Endothelial cell of umbilical vein (primary cell): ENCODE data around the gene EOGT. TPM values are rescaled to one million over a fixed set of nuclear protein-coding genes. Genes with fewer than 3 reads are reported as not detected.
A peak's percentile ranks its signal among the peaks of the same experiment; 100 is the strongest.

Experiments used
- BruUV-seq: library from RNA; stranded (reverse); fragments of 400-500 nt; replicated peaks from 2 replicates; lab custom pipeline; 2021; lab: Mats Ljungman, UMichigan
- CTCF ChIA-PET: fragments of 300-600, 350-600 bp; sonication (Branson Sonifier 250); formaldehyde crosslinking; loops from one replicate; lab custom pipeline; 2021; ENCODE audit warnings: antibody characterized with exemption, inconsistent platforms; lab: Charles Lee
- POLR2A ChIA-PET: fragments of 300-600, 350-600 bp; sonication (Branson Sonifier 250); formaldehyde crosslinking; loops from one replicate; lab custom pipeline; 2021; ENCODE audit warnings: antibody characterized with exemption, inconsistent platforms; lab: Charles Lee
- DNase-seq: peaks from one replicate; pipeline ENCODE4 v3.0.0-alpha.2; 2011; ENCODE audit warnings: low read depth, low spot score
- FAIRE-seq: peaks from 2 replicates; lab custom pipeline; 2011; peaks lifted over from hg19 to GRCh38; lab: Jason Lieb, UNC
- H2AFZ ChIP-seq: 2 replicates; pipeline ENCODE4 v1.6.0; 2012; ENCODE audit warnings: low read depth, low read length, control low read depth, inconsistent platforms
- H3K27ac ChIP-seq: 2 replicates; pipeline ENCODE4 v1.5.1; 2011; ENCODE audit warnings: low read depth, mild to moderate bottlenecking, control low read depth, low read length, moderate library complexity; ENCODE audit not compliant: insufficient read depth
- H3K27me3 ChIP-seq, 2 experiments: 2 replicates each; pipeline versions ENCODE4 v1.6.0 to v1.6.1; 2011; ENCODE audit warnings: low read length in 2 of 2, mixed read lengths in 1 of 2; ENCODE audit not compliant: control insufficient read depth in 2 of 2, insufficient read depth in 2 of 2
- H3K36me3 ChIP-seq, 2 experiments: 2 replicates in 1 of 2; 3 replicates in 1 of 2; pipeline ENCODE4 v1.5.1; 2011; ENCODE audit warnings: low read length in 2 of 2, mild to moderate bottlenecking in 1 of 2, moderate library complexity in 1 of 2; ENCODE audit not compliant: control insufficient read depth in 2 of 2, insufficient read depth in 2 of 2; ENCODE audit errors: extremely low read depth in 1 of 2
- H3K4me1 ChIP-seq: 3 replicates; pipeline ENCODE4 v1.5.1; 2011; ENCODE audit warnings: mild to moderate bottlenecking, low read length; ENCODE audit not compliant: control insufficient read depth, insufficient read depth; ENCODE audit errors: extremely low read depth
- H3K4me2 ChIP-seq: 2 replicates; pipeline ENCODE4 v1.6.1; 2011; ENCODE audit warnings: low read length, control low read depth, mixed read lengths; ENCODE audit not compliant: insufficient read depth
- H3K4me3 ChIP-seq, 3 experiments: fragments of 200-600 bp in 1 of 3; sonication (generic), shearing (Covaris generic) in 1 of 3; replicated peaks in 1 of 3; 2 replicates each; pipeline ENCODE4 v1.5.1; 2011 to 2016; ENCODE audit warnings: control low read depth in 3 of 3, low read length in 3 of 3, mild to moderate bottlenecking in 2 of 3, inconsistent platforms in 1 of 3, low read depth in 1 of 3, moderate library complexity in 1 of 3; ENCODE audit not compliant: insufficient read depth in 1 of 3
- H3K79me2 ChIP-seq: 2 replicates; pipeline ENCODE4 v1.6.0; 2012; ENCODE audit warnings: low read length, inconsistent platforms; ENCODE audit not compliant: control insufficient read depth, insufficient read depth
- H3K9ac ChIP-seq: replicated peaks from 2 replicates; pipeline ENCODE3; 2011; ENCODE audit warnings: low read length, control low read depth; ENCODE audit not compliant: insufficient read depth; ENCODE audit errors: extremely low read depth
- H3K9me1 ChIP-seq: replicated peaks from 3 replicates; pipeline ENCODE4 v1.6.0; 2011; ENCODE audit warnings: mild to moderate bottlenecking, low read length; ENCODE audit not compliant: control insufficient read depth, insufficient read depth; ENCODE audit errors: extremely low read depth
- H3K9me3 ChIP-seq: replicated peaks from 2 replicates; pipeline ENCODE4 v1.5.1; 2012; ENCODE audit warnings: low read length, inconsistent platforms; ENCODE audit not compliant: control insufficient read depth, insufficient read depth
- H4K20me1 ChIP-seq: replicated peaks from 2 replicates; pipeline ENCODE3; 2011; ENCODE audit warnings: mild to moderate bottlenecking, low read length; ENCODE audit not compliant: control insufficient read depth, insufficient read depth; ENCODE audit errors: extremely low read depth
- EZH2 ChIP-seq: IDR thresholded peaks from 2 replicates; pipeline ENCODE4 v1.6.1; 2012; ENCODE audit warnings: borderline replicate concordance, low read depth, mild to moderate bottlenecking, moderate library complexity, low read length, inconsistent platforms; ENCODE audit not compliant: severe bottlenecking
- FOS ChIP-seq: IDR thresholded peaks from 2 replicates; pipeline ENCODE4 v1.6.1; 2011; ENCODE audit warnings: mild to moderate bottlenecking, low read length, moderate library complexity, borderline replicate concordance; ENCODE audit not compliant: insufficient read depth
- GATA2 ChIP-seq: IDR thresholded peaks from 2 replicates; pipeline ENCODE4 v1.7.0; 2011; ENCODE audit warnings: low read depth, mild to moderate bottlenecking, moderate library complexity, mixed read lengths, low read length; ENCODE audit not compliant: insufficient read length, insufficient read depth
- JUN ChIP-seq: IDR thresholded peaks from 2 replicates; pipeline ENCODE4 v1.6.1; 2011; ENCODE audit warnings: borderline replicate concordance, low read depth; ENCODE audit not compliant: insufficient read length, insufficient read depth
- MYC ChIP-seq: IDR thresholded peaks from one replicate; pipeline ENCODE4 v1.6.1; 2011; ENCODE audit warnings: mild to moderate bottlenecking, low read depth, low read length
- POLR2A ChIP-seq: IDR thresholded peaks from 2 replicates; pipeline ENCODE4 v1.6.1; 2012; ENCODE audit warnings: low read depth, mild to moderate bottlenecking, control low read depth, low read length
- POLR2AphosphoS5 ChIP-seq: IDR thresholded peaks from 2 replicates; pipeline ENCODE4 v1.6.1; 2012; ENCODE audit warnings: low read depth, mild to moderate bottlenecking, control low read depth, low read length, moderate library complexity; ENCODE audit not compliant: insufficient read depth
- dilution Hi-C: fragments of 300-500 bp; cut with MboI; formaldehyde crosslinking; loops from one replicate; pipeline ENCODE4 v1.15.0; 2019; ENCODE audit warnings: low sequenced_read_pairs; ENCODE audit not compliant: extremely low pct_ligation_motif_present
- intact Hi-C: fragments of 100-400 bp; cut with micrococcal nuclease; formaldehyde crosslinking; loops from one replicate; pipeline ENCODE4 v1.10.0; 2022
- polyA plus RNA-seq, 4 experiments: library from polyadenylated mRNA; depleted of rRNA in 3 of 4; stranded (reverse) in 3 of 4; unstranded in 1 of 4; fragments of >200 nt; gene quantifications; 2 replicates each; pipeline versions ENCODE4 v1.2.1 to v1.2.3, GENCODE V29; 2011 to 2012; ENCODE audit warnings: missing spikeins in 1 of 4
- total RNA-seq: library from RNA; stranded (reverse); gene quantifications from 2 replicates; pipeline ENCODE4 v1.2.3, GENCODE V29; 2021
- TF ChIP-seq, protein P1 (sequence below): IDR thresholded peaks from 2 replicates; pipeline ENCODE4 v1.6.1; 2011; ENCODE audit not compliant: insufficient read depth, insufficient read length
- TF ChIP-seq, protein P2 (sequence below), 2 donors: IDR thresholded peaks; 1 replicate in 1 of 2; 2 replicates in 1 of 2; pipeline ENCODE4 v1.5.1; 2011; ENCODE audit warnings: low read length in 2 of 2, mild to moderate bottlenecking in 2 of 2, moderate library complexity in 2 of 2, control low read depth in 1 of 2, inconsistent platforms in 1 of 2, low read depth in 1 of 2; ENCODE audit not compliant: insufficient read depth in 1 of 2; ENCODE audit errors: extremely low read depth in 1 of 2

Gene EOGT
- total and polyA plus RNA-seq, 2 donors (not counting 3 experiments of a cell fraction or from before 2014, with no cell fraction given) = 35.6 to 99.4 TPM

GRCh38 chr3:69031635-69032034 is 18.2 kb upstream of the EOGT start:
- H3K9me1 ChIP-seq = no peaks in the 10 kb centered on the region
- no peaks in the 10 kb centered on the region for H3K9me3 ChIP-seq
- dilution Hi-C loops (no loop called here), intact Hi-C loops (loop anchor here (2.0 kb wide), 1 partner anchor 51 kb away; no protein-coding TSS in a partner anchor)
- H4K20me1 ChIP-seq = no peaks in the 10 kb centered on the region
- H3K27me3 ChIP-seq = no peaks in the 10 kb centered on the region
- H3K4me1 ChIP-seq = peaks cover 25% of the 10 kb centered on the region
- peak overlapping the region; percentile 96 for H3K27ac ChIP-seq
- H3K4me2 ChIP-seq = peak overlapping the region; percentile 59
- peaks cover 7 to 28% of the 10 kb centered on the region in 2 experiments for H3K36me3 ChIP-seq
- FAIRE-seq (no peak), DNase-seq (no peak)
- H3K9ac ChIP-seq = peak overlapping the region; percentile 41
- TF ChIP-seq, protein P1, sequence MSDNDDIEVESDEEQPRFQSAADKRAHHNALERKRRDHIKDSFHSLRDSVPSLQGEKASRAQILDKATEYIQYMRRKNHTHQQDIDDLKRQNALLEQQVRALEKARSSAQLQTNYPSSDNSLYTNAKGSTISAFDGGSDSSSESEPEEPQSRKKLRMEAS = no peak
- TF ChIP-seq GATA2 (no peak), POLR2A (no peak), POLR2AphosphoS5 (no peak), MYC (no peak), EZH2 (no peak), JUN (no peak), FOS (no peak)
- TF ChIP-seq, protein P2, sequence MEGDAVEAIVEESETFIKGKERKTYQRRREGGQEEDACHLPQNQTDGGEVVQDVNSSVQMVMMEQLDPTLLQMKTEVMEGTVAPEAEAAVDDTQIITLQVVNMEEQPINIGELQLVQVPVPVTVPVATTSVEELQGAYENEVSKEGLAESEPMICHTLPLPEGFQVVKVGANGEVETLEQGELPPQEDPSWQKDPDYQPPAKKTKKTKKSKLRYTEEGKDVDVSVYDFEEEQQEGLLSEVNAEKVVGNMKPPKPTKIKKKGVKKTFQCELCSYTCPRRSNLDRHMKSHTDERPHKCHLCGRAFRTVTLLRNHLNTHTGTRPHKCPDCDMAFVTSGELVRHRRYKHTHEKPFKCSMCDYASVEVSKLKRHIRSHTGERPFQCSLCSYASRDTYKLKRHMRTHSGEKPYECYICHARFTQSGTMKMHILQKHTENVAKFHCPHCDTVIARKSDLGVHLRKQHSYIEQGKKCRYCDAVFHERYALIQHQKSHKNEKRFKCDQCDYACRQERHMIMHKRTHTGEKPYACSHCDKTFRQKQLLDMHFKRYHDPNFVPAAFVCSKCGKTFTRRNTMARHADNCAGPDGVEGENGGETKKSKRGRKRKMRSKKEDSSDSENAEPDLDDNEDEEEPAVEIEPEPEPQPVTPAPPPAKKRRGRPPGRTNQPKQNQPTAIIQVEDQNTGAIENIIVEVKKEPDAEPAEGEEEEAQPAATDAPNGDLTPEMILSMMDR (IDR thresholded peaks at IDR 0.05; ENCODE audit: extremely low read depth in 1 of 2, insufficient read depth in 1 of 2, low read depth in 1 of 2, low read length in 2 of 2) = no peak
- ChIA-PET CTCF (interaction anchor here (0.9 to 2.2 kb wide), 4 partner anchors 10 to 275 kb away, joined by 3 to 14 read pairs (median 6); partner anchors contain the start of gene EOGT), POLR2A (interaction anchor here (1.5 to 3.2 kb wide), 2 partner anchors 19 to 23 kb away, joined by 5 to 8 read pairs; partner anchors contain the start of gene EOGT)
- no peak overlapping the region for H3K4me3 ChIP-seq
- no peak overlapping the region for H2AFZ ChIP-seq
- H3K79me2 ChIP-seq = peaks cover 7% of the 10 kb centered on the region
- BruUV-seq = no TSS peak
